Stromal cell of bone marrow (primary cell): Measurements from ENCODE around the gene CSTA.

Experiments
- DNase-seq: peaks from one replicate; pipeline ENCODE4 v3.0.0-alpha.2; 2012; ENCODE audit warnings: low read depth

Gene CSTA

DNA sequence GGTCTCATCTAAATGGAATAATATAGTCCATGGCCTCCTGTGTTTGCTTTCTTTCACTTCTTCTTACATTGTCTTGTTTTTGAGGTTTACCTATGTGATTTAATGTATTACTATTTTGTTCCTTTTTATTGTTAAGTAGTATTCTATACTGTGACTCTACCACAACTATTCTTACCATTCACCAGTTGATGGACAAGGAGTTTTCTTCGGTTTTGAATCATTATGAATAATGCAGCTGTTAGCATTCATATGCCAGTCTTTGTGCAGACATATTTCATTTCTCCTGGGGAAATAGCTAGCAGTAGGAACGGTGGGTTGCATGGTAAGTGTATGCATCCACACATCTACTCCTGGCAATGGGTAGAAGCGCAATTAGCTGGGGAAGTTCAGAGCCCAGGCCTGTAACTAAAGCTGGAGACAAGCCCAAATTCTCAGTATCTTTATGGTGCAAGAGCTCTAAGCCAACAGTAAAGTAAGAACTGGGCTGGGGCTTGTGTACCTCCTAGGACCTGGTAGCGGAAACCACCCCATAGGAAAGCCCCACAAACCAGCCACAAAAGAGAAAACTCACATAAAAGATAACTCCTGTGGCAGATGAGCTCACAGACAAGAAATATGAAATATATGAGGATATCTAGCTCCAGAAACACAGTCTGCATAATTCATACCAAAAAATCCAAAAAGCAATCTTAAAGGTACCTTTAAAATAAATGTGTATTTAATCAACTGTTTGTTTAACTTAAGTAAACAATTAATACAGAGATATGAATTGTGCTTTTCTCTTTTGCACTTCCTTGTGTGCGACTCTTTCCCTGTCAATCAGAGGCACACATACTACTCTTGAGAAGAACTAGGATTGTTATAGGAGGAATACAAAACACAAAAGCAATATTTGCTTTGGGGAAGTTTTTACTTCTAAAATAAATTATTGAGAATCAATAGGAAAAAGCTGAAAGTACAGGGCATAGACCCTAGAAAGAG is 2.7 kb upstream of the CSTA start:
- DNase-seq = no peak

DNA sequence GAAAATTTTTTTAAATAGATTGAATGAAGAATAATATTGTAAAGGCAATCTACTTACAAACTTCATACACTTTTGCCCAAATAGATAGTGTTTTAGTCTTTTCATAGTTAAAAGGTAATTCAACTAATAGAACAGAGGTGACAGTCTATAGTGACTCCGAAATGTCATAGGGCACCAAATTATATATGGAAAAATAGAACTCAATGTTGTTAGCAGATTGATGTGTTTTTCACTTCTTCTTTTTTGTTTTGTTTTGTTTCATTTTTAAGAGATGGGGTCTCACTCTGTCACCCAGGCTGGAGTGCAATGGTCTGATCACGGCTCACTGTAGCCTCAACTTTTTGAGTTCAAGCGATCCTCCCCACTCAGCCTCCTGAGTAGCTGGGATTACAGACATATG is 721 bp downstream of the CSTA start:
- DNase-seq = no peak

DNA sequence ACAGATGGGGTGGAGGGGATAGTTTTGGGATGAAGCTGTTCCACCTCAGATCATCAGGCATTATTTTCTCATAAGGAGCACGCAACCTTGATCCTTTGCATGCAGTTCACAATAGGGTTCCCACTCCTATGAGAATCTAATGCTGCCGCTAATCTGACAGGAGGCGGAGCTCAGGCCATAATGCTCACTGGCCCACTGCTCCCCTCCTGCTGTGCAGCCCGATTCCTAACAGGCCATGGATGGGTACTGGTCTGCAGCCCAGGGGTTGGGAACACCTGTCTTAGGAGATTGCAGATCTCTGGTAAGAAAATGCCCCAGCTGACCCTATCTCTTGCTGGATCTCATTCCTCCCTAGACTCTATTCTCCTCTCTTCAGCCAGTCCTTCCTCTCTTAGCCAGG is 6.8 kb downstream of the CSTA start:
- DNase-seq = no peak

DNA sequence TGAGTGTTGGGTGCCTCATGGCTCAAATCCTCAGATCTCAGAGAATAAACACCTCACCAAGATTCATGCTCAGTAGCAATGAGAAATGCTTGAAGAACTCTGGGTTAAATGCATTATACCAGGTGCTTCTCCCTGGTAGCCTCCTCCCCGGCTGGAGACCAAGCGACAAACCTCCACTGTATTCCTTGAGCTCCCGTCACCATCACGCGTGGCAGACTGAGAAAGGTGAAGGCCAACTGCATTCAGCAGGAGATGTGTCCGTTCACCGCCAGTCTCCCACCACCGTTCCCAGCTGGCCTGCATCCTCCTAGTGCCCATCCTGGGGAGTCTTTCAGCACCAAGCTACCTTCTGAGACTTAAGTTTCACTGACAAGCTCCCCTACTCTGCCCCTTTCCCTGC is 7.5 kb downstream of the CSTA start:
- no peak for DNase-seq

DNA sequence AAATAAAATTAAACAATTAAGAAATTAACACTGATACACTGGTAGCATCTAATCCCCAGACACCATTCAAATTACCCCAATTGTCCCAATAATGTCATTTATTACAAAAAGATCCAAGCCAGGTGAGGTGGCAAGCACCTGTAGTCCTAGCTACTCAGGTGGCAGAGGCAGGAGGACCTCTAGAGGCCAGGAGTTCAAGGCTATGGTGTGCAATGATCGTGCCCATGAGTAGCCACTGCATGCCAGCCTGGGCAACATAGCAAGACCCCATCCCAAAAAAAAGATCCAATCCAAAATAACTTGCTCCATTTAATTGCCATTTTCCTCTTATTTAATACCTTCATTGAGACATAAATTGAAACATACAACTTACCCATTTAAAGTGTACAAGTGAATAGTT is 17.8 kb downstream of the CSTA start:
- DNase-seq = no peak

DNA sequence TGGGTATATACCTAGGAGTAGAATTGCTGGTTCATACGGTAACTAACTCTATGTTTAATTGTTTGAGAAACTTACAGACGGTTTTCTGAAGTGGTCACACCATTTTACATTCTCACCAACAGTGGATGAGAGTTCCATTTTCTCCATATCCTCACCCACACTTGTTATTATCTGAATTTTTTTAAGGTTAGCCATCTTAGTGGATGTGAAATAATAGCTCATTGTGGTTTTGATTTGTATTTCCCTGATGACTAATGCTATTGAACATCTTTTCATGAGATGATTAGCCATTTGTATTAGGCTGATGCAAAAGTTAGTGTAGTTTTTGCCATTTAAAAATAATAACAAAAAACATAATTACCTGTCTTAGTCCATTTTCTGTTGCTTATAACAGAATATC is 18.6 kb downstream of the CSTA start:
- no peak for DNase-seq

DNA sequence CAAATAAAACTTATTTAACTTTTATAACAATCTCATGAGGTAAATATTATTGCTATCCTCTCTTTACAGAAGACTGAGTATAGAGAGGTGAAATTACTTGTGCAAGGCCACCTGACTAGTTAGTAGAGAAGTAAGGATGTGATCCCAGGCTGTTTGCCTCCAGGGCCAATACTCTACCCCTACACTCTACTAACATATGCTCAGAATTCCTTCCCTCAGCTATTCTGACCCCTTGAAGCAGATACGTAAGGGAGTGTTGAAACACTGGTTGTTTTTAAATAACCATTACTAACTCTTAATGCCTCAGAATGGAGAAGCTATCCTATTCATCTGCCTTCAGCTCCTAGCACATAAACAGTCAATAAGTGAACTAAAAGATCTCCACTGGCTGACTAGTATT is 24.1 kb downstream of the CSTA start:
- no peak for DNase-seq

DNA sequence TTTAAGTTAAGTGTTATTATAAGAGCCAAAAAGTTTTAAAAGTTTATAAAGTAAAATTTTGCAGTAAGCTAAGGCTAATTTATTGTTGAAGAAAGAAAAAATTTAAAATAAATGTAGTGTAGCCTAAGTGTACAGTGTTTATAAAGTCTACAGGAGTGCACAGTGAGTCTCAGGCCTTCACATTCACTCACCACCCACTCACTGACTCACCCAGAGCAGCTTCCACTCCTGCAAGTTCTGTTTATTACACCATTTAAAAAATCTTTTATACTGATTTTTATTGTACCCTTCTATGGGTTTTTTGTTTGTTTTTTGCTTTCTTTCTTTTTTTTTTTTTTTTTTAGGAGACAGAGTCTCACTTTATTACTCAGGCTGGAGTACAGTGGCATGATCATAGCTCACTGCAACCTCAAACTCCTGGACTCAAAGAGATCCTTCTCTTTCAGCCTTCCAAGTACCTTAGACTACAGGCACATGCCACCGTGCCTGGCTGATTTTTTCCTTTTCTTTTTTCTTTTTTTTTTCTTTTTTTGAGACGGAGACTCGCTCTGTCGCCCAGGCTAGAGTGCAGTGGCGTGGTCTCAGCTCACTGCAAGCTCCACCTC is 25.9 kb downstream of the CSTA start:
- peak; percentile 31 for DNase-seq

DNA sequence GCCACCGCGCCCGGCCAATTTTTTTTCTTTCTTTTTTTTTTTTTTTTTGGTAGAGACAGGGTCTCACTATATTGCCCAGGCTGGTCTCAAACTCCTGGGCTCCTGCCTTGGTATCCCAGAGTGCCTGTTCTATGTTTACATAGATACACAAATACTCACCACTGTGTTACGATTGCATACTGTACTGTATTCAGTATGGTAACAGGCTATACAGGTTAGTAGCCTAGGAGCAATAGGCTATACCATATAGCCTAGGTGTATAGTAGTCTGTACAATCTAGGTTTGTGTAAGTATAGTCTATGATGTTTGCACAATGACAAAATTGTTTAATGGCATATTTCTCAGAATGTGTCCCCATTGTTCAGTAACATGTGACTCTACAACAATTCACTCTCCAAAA is 26.6 kb downstream of the CSTA start:
- no peak for DNase-seq

DNA sequence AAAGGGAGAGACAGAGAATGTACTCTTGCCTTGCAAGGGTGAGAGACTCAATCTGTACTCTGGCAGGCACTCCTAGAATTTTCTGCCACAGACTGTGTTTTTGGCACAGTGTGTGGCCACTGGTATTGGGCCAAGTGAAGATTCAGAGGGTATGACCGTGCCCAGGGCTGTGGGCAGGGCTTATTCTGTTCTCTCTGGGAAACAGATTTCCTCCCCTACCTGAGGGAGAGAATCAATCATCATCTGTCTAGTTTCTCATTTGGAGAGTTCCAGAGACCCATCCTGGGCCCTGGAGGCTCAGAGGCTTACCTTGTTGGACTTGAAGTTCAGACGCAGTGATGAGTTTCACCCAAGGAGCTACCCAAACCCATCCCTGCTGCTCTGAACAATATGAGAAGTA is 28.2 kb downstream of the CSTA start:
- no peak for DNase-seq

DNA sequence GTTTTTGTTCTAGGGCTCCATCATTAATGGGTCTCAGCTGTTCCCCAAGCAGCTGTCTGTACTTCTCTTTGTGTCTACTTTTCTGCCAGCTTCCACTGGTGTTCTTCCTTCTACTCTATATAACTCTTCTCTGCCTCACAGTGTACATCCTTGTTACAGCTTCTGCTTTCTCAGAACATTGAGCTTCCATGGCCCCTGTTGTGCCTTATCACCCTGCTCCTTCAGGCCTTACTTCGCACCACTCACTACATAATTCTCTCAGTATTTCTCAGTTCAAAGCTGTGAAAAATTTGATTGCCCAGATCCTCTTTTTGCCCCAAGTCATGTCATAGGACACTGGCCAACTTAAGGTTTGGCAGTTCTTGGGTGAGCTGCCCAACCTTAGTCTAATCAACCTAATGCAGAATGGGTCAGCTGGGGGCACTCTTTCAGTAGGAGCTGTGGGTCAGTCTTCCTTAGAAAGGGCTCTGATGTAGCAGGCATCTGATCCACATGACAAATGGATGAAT is 28.9 kb downstream of the CSTA start:
- DNase-seq = no peak

DNA sequence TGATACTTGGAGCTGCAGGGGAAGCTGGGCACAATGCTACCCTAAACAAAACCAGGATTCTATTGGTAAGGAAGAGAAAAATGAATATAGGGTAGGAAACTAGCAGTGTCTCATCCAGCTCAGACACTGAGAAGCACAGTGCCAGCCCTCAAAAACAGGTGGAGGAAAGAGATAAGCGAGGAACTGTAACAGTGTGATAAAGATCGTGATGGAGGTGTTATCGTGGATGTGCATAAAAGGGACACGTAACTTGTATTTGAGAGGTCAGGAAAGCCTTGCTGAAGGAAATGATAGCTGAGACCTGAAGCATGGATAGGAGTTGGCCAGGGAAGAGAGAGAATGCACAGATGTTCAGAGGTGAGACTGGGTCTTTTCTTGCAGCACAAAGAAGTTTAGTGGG is 30.6 kb downstream of the CSTA start:
- no peak for DNase-seq

DNA sequence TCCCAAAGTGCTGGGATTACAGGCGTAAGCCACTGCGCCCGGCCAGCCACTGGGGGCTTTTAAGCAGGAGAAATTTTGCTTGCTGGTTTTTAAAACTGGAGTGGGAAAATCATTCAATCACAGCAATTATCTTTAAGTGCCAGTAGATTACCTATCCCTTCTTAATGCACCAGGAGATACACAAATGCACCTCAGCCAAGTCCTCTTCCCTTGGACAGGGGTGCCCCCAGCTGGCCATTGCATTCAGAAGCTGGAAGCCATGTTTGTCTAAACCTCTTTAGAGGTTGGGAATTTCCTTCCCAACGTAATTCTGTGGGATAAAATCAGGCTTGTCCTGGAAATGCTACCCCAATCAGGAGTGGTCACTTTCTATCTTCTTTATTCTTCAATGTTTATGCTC is 31.4 kb downstream of the CSTA start:
- peak; percentile 17 for DNase-seq

DNA sequence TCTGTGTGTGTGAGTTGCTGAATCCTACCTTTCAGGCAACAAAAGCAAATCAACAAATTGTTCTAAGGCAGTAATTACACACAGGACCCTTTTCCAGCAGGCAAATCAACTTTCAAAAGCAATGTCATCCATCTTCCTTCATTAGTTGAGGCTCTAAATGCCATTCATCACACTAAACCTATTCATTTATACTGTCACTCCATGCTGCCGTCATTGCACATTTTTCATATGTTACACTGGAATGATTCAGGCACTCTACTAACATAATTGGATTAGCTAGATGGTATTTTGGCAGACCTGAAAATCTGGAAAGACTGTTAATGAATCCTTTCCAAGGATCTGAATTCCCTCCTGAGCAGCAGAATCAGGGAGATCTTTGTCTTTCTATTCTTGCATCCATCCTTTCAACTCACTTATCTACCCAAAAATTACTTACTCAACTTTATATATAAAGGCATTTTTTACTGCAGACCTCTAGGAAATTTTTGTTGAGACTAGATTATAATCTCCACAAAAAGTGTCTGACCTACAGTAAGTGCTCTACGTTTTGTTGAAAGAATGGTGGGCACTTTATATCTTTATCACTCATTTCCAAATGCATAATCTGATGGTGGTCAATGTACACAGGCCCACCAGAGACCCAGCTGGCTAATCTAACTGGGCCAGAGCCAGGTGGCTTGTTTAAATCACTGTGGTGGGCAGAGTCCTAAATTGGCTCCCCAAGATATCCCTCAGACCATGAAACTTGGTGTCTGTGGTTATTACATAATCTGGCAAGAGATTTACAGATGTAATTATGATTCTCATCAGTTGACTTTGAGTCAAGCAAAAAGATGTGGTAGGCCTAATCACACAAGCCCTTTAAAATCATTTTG is 33.0 kb downstream of the CSTA start:
- DNase-seq = peak; percentile 9

DNA sequence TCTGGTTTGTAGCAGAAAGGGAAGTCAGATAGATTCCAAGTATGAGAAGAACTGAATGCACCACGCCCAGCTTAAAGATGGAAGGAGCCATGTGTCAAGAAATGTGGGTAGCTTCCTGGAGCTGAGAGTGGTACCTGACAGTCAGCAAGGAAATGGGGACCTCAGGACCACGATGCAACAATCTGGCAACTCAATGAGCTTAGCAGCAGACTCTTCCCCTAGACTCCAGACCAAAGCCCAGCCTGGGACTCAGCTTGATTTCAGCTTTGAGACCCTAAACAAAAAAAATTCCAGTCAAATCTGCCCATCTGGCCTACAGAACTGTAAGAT is 33.6 kb downstream of the CSTA start:
- DNase-seq = no peak

DNA sequence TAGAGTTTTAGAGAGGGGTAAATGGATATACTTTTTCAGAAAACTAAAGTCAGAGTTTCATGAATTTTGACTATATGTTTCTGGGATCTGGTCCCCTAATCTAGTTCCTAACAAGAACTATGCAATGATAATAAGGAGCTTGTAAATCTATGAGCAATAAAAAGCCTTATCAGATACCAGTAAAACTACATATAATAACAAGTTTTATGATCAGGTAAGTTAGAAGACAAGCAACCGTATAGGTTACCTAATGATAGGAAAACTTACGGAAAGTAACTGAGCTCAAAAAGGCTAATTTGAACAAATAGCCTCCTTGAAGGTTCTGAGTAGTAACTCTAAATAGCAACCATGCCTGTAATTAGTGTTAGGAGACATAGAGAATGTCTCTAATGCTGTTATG is 37.0 kb downstream of the CSTA start:
- DNase-seq = no peak

DNA sequence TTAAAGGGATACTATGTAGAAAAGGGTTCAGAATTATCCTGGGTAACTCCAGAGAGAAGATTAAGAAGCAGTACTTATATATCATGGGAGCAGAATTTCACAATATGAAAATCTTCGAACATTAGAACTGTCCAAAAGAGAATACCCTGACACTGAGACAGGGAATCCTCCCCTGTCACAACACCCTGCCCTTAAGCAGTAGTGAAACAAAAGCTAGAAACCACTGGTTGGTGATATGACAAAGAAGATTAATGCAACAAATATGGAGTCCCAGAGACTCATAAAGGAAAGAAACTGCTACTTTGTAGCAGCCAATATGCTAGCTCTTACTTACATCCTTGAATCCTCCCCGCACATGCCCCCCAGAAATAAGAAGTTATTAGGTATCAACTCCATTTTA is 39.4 kb downstream of the CSTA start:
- no peak for DNase-seq

DNA sequence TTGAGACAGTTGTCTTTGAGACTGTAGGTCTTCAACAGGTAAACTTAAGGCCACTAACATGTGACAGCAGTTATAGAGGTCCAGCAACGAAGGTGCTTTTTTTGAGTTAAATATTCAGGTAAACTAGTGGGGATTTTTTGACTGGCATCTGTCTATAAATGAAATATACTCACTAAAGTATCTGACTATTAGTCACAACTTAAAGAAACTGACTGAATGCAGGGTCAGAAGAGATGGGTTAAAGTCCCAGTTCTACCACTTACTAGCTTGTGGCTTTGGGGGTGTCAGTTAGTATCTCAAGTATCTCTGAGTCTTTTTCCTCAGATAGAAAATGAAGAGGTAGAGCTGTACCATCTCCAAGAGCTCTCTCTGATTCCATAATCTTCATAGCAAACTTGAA is 40.0 kb downstream of the CSTA start:
- DNase-seq = no peak

DNA sequence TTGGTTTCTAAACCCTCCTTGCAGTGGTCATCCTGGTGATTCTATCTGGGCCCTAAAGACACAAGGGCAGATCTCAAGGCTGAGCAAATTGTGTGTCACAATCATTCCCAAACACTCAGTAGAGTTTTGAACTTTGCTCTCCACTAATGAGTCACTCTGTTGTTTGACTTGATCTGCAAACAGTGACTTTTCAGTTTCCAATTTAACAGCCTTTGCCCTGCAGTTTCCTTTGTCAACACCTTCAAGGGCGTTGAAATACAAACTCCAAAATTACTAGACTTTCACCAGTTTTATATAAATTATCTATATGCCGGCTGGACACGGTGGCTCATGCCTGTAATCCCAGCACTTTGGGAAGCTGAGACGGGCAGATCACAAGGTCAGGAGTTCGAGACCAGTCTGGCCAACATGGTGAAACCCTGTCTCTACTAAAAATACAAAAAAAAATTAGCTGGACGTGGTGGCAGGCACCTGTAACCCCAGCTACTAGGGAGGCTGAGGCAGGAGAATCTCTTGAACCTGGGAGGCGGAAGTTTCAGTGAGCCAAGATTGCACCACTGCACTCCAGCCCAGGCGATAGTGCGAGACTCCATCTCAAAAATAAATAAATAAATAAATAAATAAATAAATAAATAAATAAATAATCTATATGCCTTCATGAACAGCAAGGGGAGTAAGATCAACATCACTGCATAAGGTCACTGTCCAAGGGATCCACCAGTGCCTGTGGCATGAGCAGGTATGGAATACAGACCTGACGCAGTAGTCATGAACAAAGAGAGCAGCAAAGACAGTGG is 40.7 kb downstream of the CSTA start:
- peak; percentile 59 for DNase-seq

DNA sequence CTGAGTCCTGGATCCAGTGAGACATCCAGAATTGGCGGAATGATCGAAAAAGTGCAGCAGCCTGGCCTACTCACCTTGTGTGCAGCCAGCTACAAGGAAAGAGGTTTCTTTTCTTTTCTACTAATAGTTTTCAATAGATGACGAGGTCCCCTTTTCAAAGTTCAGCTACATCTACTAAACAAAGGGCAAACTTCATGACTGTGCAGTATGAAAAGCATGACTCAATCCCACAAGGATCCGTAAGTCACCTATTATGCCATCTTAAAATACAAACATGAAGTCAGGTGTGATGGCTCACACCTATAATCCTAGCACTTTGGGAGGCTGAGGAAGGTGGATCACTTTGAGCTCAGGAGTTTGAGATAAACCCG is 41.3 kb downstream of the CSTA start:
- DNase-seq = no peak

DNA sequence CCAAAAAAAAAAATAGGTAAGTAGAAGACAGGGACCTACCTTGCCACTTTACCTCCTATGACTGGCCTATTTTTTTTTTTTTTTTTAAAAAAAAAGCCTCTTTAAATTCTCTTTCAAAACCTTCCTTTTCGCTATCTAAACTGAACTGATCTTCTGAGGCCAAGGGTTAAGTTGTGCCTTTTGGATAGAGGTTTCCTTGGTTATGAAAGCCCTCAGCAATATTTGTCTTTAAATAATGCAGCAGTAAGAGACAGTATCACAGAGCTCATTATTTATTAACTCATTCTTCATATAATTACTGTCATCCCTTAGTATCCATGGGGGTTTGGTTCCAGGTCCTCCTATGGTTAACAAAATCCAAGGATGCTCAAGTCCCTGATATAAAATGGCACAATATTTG is 49.0 kb downstream of the CSTA start:
- DNase-seq = no peak

DNA sequence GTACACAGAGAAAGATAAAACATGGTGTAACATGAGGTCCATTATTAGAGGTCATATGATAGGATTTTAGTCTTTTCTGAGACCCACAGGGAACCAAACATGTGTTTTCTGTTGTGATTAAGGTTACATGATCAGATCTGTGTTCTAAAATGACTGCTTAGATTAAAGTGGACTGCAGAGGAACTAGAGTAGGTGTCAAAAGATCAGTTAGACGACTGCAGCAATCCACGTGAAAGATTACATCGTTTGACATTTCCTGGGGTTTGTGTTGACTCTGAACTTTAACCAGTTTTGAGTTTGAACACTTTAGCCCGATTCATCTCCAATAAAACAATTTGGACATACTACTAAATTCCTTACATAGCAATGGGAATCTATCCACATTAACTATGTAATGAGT is 52.9 kb downstream of the CSTA start:
- DNase-seq = no peak
